Measurements from ENCODE around the gene POTEI. TPM values are rescaled to one million over a fixed set of nuclear protein-coding genes. Genes with fewer than 3 reads are reported as not detected.
"Not testable (repeated sequence)": the region's sequence is repeated elsewhere in the genome, so short reads cannot be mapped to it uniquely, and the experiment has no call there.

Gene POTEI
- total RNA-seq, 1 donor from 2014 or later: 2.4 TPM

DNA sequence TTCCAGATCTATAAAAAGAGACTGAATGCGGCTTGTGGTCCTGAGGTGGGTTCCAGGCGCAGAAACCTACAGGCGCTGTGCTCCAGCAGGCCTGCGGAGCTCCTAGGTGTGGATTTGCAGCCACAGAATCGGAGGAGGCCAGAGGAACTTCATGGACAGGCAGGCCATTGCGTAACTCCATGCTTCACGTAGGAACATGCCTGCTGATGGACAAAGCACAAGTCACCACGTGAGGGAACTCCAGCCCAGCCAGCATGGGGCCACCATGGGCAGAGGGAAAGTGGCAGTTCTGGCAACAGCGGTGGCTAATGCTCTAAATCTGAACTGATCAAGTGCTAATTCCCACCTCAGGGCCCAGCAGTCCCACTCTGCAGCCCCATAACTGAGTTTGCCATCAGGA is 29.1 kb upstream of the POTEI start:
- H2AFZ ChIP-seq (replicated peaks); H3K9me3 Mint-ChIP-seq; H3K4me1 Mint-ChIP-seq; H4K20me1 ChIP-seq (ENCODE audit: low read depth); H3K4me3 ChIP-seq; H3K4me1 ChIP-seq; H3K79me2 ChIP-seq (ENCODE audit: low read depth); H3K36me3 Mint-ChIP-seq; H3K27me3 Mint-ChIP-seq (ENCODE audit: insufficient read depth, low read depth); DNase-seq (ENCODE audit: low spot score); H3K27ac Mint-ChIP-seq; H3K9ac ChIP-seq; H3K9me3 ChIP-seq (ENCODE audit: low read depth); H3K4me2 ChIP-seq; H3F3A ChIP-seq (ENCODE audit: low read depth); H3K36me3 ChIP-seq; H3K4me3 Mint-ChIP-seq; H3K27ac ChIP-seq; H3K27me3 ChIP-seq: not testable (repeated sequence)

DNA sequence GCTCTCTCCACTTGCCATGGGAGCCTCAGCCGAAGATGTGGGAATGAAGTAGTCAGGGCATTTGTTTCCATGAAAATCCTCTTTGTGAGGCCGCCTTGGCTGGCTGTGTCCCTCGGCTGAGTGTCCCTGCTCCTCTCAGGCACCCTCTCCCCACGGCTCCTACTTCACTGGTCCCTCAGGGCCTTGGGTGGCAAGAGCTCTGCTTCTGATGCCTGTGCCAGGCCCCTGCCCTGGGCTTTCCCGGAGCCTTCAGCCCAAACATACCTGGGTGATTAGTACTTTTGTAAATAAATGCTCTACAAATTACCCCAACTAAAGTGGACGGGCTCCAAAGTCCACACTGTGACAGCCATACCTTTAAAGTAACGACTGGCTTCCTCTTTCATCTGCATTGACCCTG is 27.5 kb upstream of the POTEI start:
- H3K79me2 ChIP-seq (ENCODE audit: low read depth); H3K9me3 ChIP-seq (ENCODE audit: low read depth); H3K27ac ChIP-seq; H3K36me3 Mint-ChIP-seq; H3K36me3 ChIP-seq; H3K4me2 ChIP-seq; H3K27me3 ChIP-seq; H3K4me1 ChIP-seq; H2AFZ ChIP-seq (replicated peaks); H3F3A ChIP-seq (ENCODE audit: low read depth); DNase-seq (ENCODE audit: low spot score); H4K20me1 ChIP-seq (ENCODE audit: low read depth); H3K4me3 ChIP-seq; H3K27ac Mint-ChIP-seq; H3K4me1 Mint-ChIP-seq; H3K9me3 Mint-ChIP-seq; H3K4me3 Mint-ChIP-seq; H3K27me3 Mint-ChIP-seq (ENCODE audit: insufficient read depth, low read depth); H3K9ac ChIP-seq: not testable (repeated sequence)

DNA sequence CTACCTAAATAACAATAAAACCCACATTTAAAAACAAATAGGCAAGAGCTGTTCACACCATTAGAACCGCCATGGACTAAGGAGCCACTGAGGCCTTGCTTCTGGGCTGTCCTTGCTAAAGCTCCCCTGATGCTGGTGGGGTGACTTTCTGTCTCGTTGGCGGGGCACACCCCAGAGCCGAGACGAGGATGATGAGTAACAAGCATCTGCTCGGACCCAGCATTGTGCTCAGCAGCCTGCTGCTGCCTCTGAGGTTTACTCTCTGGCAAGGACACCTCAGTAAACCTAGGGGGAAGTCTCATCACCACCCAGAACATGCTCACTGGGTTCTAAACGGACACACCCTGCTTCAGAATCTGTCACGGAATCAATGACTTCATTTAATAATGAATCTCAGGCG is 22.5 kb upstream of the POTEI start:
- H3K9me3 ChIP-seq (ENCODE audit: low read depth); H3F3A ChIP-seq (ENCODE audit: low read depth); H3K9me3 Mint-ChIP-seq; H3K9ac ChIP-seq; H3K4me1 Mint-ChIP-seq; H2AFZ ChIP-seq (replicated peaks); H3K4me2 ChIP-seq; H4K20me1 ChIP-seq (ENCODE audit: low read depth); H3K36me3 Mint-ChIP-seq; DNase-seq (ENCODE audit: low spot score); H3K27me3 Mint-ChIP-seq (ENCODE audit: insufficient read depth, low read depth); H3K4me3 Mint-ChIP-seq; H3K79me2 ChIP-seq (ENCODE audit: low read depth); H3K27ac ChIP-seq; H3K36me3 ChIP-seq; H3K27ac Mint-ChIP-seq; H3K27me3 ChIP-seq; H3K4me1 ChIP-seq; H3K4me3 ChIP-seq: not testable (repeated sequence)

DNA sequence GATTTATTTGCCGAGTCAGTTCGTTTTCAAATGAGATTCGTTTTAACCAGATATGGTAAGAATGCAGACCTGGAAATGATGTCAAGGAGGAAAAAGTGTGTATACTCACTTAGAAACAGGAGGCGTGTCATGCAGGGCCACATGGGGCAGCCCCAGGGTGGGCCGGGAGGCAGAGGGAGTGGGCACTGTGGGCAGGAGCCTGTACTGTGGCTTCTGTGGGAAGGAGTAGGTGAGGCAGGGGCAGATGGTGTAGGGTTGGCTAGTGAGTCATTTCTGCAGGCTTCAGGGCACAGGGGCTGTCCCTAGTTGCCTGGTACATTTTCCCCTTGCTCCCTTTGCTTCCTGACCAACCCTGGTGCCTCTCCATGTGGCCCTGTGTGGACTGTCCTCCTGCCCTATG is 22.1 kb upstream of the POTEI start:
- H3F3A ChIP-seq (ENCODE audit: low read depth); H3K27me3 Mint-ChIP-seq (ENCODE audit: insufficient read depth, low read depth); H3K36me3 ChIP-seq; H3K27ac ChIP-seq; H3K79me2 ChIP-seq (ENCODE audit: low read depth); H3K27me3 ChIP-seq; H3K4me3 ChIP-seq; H3K36me3 Mint-ChIP-seq; H3K4me2 ChIP-seq; DNase-seq (ENCODE audit: low spot score); H3K9ac ChIP-seq; H3K27ac Mint-ChIP-seq; H3K4me1 Mint-ChIP-seq; H2AFZ ChIP-seq (replicated peaks); H3K4me3 Mint-ChIP-seq; H3K9me3 ChIP-seq (ENCODE audit: low read depth); H3K9me3 Mint-ChIP-seq; H3K4me1 ChIP-seq; H4K20me1 ChIP-seq (ENCODE audit: low read depth): not testable (repeated sequence)

DNA sequence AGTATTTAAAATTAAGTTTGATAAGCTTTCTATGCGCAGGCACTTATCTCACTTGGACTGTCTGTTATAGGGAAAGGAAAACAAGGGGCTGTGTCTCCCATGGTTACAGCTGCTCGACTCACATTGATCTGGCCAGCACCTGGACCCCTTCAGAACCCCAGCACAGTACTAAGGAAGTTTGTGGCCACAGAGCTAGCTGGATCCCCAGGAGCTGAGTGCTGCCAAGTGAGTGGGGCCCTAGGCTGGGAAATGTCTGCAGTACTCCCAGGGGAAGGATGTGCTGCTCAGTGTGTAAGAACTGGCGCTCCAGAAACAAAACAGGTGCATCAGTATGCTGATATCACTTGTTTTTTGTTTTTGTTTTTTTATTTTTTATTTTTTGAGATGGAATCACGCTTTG is 21.1 kb upstream of the POTEI start:
- H3K79me2 ChIP-seq (ENCODE audit: low read depth); H3K27me3 Mint-ChIP-seq (ENCODE audit: insufficient read depth, low read depth): not testable (repeated sequence)

DNA sequence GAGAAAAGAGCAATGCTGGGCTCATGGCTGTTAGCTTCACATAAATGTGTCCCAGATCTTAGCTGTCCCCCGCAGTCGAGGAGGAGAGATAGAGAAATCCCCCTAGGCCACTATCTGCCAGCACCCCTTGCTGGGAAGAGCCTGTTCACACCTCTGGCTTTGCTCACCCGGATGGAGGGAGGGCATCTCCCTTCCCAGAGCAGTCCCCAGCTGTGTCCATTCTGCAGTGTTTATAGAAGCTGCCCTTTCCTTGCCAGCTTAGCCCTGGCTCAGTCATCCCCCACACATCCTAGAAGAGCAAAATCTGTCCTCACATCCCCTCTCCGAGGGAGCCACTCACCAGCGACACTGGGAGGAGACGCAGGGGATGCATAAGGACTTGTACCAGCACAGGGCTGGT is 20.4 kb upstream of the POTEI start:
- H3K27me3 Mint-ChIP-seq (ENCODE audit: insufficient read depth, low read depth); H2AFZ ChIP-seq (replicated peaks); H3K4me1 Mint-ChIP-seq; H3K9me3 ChIP-seq (ENCODE audit: low read depth); H3K9me3 Mint-ChIP-seq; H4K20me1 ChIP-seq (ENCODE audit: low read depth); H3K36me3 Mint-ChIP-seq; H3K4me3 Mint-ChIP-seq; H3K27ac Mint-ChIP-seq; H3K4me3 ChIP-seq; H3F3A ChIP-seq (ENCODE audit: low read depth); H3K79me2 ChIP-seq (ENCODE audit: low read depth); DNase-seq (ENCODE audit: low spot score); H3K9ac ChIP-seq; H3K4me2 ChIP-seq; H3K36me3 ChIP-seq; H3K27ac ChIP-seq; H3K4me1 ChIP-seq; H3K27me3 ChIP-seq: not testable (repeated sequence)

More for the DNA sequence above, 21.1 kb upstream of the POTEI start:
- H2AFZ ChIP-seq (replicated peaks); H3K36me3 Mint-ChIP-seq; H3K9me3 Mint-ChIP-seq; H3K27ac ChIP-seq; H3K4me1 Mint-ChIP-seq; H3K4me1 ChIP-seq; H3K4me3 Mint-ChIP-seq; H3K9ac ChIP-seq; H3K36me3 ChIP-seq; H3K4me3 ChIP-seq; H3K9me3 ChIP-seq (ENCODE audit: low read depth); H3K4me2 ChIP-seq; H3F3A ChIP-seq (ENCODE audit: low read depth); DNase-seq (ENCODE audit: low spot score); H4K20me1 ChIP-seq (ENCODE audit: low read depth); H3K27ac Mint-ChIP-seq; H3K27me3 ChIP-seq: not testable (repeated sequence)

DNA sequence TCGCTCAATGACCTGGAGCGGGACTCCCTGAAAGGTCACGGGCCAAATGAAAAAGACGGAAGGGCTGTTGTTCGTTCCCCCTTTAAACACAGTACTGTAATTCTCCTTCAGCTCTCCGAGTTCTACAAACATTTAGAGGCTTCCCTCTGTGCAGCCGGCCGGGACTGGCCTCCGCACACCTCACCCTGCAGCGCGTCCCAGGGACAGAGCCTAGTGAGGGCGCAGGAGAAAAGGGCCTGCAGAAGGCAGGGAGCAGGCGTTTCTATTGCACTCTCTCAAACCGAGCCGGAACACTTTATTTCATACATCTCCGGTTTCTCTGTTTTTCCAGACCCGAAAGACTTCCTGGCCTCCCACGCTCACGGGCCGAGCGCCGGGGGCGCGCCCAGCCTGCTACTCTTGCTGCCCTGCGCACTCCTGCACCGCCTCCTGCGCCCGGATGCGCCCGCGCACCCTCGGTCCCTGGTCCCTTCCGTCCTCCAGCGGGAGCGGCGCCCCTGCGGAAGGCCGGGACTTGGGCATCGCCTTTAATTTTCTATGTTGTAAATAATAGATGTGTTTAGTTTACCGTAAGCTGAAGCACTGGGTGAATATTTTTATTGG is 18.3 kb upstream of the POTEI start:
- not testable (repeated sequence) for H3K27me3 ChIP-seq; H3K4me1 Mint-ChIP-seq; H3K79me2 ChIP-seq (ENCODE audit: low read depth); H3K4me3 ChIP-seq; H3K36me3 ChIP-seq; H3K4me2 ChIP-seq; H3K9me3 Mint-ChIP-seq; H3K27ac ChIP-seq; H3K9me3 ChIP-seq (ENCODE audit: low read depth); H3K4me3 Mint-ChIP-seq; H3K27me3 Mint-ChIP-seq (ENCODE audit: insufficient read depth, low read depth); H3F3A ChIP-seq (ENCODE audit: low read depth); H3K27ac Mint-ChIP-seq; H4K20me1 ChIP-seq (ENCODE audit: low read depth); DNase-seq (ENCODE audit: low spot score); H3K9ac ChIP-seq; H2AFZ ChIP-seq (replicated peaks); H3K36me3 Mint-ChIP-seq; H3K4me1 ChIP-seq

DNA sequence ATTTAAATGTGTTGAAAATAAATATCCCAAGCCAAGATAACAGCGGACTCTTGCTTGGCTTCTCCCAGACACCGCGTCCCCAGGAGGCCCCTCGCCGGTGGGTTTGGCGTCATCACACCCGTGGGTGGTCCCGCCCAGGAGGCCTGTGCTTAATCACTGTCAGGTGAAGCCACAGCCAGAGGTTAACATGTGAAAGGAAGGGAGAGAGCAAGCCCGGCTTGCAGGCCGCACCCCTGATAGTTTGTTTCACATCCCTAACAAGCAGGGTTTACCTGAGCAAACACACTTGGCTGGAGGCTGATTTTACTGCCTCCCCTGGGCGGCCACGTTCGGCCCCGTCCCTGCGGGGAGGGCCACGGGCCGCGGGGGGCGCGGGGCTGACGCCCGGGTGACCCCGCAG is 13.3 kb upstream of the POTEI start:
- not testable (repeated sequence) for H3K9me3 ChIP-seq (ENCODE audit: low read depth); H3K27me3 Mint-ChIP-seq (ENCODE audit: insufficient read depth, low read depth); H3K36me3 Mint-ChIP-seq; H2AFZ ChIP-seq (replicated peaks); H3K4me1 Mint-ChIP-seq; H3K4me1 ChIP-seq; H3K9me3 Mint-ChIP-seq; H3K9ac ChIP-seq; H3K27me3 ChIP-seq; H3K27ac Mint-ChIP-seq; H4K20me1 ChIP-seq (ENCODE audit: low read depth); H3F3A ChIP-seq (ENCODE audit: low read depth); H3K36me3 ChIP-seq; H3K4me3 ChIP-seq; DNase-seq (ENCODE audit: low spot score); H3K27ac ChIP-seq; H3K4me3 Mint-ChIP-seq; H3K79me2 ChIP-seq (ENCODE audit: low read depth); H3K4me2 ChIP-seq
